ENCODE measurements around the gene TNS3.

TNS3 gene

DNA sequence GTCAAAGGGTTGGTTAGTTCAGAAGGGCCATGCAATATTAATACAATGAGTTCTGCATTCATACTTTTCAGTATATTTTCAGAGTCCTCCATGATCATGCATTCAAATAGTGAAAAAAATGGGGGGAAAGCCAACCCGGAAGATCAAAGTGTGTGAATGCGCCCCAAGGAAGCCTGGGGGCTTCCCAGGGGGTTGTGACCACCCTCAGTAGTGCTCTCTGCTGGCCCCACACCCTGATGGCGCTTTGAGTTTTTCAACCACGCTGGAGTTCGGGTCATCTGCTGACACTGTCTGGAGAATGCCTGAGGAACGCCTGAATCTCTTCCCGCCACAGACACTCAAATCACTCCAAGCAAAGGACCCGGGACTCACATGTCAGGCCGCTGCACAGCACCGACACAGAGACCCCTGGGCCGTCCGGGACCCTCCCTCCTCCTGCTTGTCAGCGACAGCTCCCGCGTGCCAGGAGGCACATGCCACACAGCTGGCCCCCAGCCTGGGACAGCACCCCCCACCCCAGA is 1.0 kb downstream of the TNS3 start:
- no peak for DNase-seq

DNA sequence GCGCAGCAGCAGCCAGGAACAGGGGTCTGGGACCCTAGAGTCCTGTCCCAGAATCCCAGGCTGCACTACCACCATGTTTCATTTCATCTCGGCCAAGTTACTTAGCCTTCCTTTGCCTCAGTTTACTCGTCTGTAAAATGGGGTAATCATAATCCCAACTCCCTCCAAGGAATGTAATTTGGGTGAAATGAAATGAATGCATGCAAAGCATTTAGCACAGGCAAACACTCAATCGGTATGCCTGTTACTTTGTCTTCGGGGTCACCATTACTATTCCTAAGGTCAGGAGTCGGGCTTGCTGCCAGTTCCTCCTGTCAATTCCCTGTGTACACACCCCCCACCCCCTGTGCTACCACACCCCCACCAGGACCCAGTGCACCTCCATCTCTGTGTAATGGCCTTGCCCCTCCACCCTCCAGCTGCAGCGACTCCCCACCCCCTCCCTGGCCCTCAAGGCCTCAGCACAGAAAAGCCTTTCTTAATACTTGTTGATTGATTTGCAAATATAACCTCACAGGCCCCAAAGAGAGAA is 1.7 kb downstream of the TNS3 start:
- no peak for DNase-seq

DNA sequence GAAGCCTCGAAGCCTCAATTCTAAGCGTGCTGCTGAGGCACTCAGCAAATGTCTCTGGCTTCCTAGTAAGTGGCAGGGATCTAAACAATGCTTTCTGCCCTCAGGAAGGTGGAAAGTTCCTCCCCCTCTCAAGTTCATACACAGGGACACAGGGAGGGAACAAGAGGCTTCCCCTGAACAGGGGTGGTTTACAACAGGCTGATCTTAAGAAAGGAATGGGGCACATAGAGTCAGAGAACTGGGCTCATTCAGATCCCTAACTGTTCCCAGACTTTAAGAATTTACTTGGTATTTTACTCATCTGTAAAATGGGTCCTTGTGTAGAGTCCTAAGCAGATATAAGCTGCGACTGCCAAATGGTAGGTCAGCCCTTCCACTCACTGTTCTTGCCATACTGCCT is 2.5 kb downstream of the TNS3 start:
- no peak for DNase-seq

DNA sequence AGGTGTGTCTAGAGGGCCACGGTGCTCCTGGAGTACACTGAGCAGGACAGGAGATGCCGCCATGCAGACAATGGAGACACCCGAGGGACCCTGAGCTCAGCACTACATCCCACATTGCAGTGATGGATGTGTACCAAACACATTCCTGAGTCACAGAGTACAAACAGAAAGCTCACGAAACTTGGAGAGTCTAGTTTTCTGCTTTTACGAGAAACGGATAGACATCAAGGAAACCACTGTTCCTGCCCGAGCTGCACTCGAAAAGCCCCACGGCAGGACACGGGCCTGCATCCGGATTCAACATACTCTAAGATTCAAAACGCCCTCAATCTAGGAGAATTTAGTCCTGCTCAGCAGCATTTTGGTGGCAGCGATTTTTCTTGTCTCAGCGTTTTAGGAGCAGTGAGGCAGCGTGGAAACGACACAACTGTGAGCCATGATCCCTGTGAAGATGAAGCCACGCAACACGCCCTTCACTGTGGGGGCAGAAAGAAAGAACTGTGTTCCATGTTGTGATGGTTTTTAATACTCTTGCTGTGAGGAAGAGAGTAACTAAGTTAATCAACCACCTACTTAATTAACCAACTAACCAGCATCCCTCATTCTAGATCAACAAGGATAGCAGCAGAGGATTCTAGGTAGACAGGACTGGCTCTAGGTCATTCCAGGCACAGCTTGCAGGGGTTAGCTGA is 3.2 kb downstream of the TNS3 start:
- DNase-seq: no peak

DNA sequence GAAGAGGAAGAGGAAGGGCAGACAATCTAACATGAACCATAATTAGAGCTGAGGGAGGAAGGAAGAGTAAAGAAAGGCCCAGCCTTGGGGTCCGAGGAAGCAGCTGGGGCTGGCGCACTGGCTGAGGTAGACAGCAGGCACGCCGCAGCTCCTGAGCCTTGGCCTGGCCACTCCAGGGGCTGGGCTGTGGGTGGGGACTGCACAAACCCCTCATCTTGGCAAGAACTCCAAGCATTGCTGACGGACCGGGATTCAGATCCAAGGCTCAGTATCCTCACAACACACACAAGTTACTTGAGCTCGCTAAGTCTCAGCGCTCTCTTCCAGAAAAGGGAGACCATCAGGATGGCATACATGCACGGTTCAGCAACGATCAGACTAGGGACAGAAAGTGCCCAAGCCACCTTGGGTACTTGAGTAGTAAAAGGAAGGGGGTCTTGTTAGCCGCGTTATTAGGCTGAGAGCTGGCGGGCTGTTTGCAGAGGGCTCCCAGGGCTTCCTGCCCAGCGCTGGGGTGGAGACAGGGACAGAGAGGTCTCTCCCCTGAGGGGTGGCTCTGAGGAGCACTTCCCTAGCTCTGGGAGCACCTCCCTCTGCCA is 4.5 kb downstream of the TNS3 start:
- no peak for DNase-seq

DNA sequence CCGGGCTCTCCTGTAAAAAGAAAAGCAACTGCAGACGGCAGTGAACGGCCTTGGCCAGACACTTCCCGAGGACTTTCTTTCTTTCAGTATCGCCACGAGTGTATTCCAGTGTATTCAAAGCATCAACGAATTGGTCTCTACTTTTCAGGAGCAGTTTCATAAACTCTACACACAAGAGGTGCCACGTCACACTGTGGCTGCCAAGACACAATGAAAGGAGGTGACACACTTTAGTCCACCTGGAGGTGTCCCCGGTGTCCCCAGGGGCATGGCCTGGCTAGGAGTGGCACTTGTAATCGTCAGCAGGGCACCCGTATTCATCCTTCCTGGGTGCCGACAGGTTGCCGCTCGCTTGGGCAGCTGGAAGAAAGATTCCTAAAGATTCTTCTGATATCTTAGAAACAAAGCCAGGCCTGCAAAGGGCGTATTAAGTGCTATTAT is 5.0 kb downstream of the TNS3 start:
- DNase-seq: no peak

DNA sequence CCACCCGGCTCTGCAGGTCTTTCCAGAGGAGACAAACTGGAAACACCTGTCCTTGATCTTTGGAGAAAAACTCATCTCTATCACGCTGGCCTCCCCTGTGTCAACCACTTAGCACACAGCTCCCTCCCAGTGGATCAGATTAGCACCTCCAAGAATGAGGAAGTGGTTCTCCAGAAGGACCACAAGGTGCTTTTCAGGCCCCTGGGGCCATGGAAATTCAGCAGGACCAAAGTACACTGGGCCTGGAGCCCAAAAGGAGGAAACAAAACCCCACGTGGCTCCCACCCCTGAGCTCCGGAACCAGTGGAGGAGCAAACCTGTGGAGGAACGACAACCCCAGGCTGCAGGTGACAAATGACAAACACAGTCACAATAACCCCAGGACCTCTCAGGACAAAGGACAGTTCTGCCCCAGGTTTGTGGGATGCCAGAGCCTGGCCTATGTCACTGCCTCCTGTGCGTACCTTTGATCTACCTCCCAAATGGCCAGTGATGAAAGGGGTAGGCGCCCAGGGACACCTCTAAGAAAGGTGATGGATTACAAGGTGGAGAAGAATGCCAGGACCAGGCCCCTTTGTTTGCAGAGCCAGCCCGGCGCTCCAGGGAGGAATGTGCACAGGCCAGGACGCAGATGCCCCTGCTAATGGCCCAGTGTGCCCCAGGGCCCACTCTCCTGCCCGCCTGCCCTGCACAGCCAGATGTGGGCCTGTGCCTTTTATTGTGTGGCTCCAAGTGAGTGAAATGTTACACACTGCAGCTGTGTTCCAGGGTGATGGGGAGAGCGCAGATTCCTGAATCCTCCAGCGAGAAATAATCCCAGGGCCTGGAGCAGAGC is 5.7 kb downstream of the TNS3 start:
- DNase-seq: no peak

DNA sequence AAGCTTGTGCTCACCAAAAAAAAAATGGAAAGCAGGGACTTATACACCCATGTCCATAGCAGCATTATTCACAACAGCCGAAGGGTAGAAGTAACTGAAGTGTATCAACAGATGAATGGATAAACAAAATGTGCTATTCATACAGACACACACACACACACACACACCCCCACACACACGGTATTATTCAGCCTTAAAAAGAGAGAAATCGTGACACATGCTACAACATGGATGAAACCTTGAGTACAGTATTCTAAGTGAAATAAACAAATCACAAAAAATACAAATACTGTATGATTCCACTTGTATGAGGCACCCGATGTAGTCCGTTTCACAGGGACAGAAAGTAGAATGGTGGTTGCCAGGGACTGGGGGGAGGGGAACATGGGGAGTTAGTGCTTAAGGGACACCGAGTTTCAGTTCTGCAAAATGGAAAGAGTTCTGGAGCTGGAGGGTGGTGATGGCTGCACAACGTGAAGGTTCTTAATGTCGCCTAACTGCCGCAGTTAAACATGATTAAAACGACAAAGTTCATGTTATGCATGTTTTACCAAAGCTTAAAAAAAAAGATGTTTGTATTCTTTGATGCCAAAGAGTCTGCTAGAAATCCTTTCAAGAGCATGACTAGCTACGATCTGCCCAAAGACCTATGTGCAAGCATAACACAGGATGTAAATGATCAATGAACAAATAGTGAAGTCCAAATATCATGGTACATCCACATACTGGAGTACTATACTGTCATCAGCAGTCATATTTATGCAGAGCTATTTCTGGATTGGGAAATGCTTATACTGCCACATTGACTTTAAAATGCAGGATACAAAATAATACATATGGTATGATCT is 7.2 kb downstream of the TNS3 start:
- DNase-seq: peak; percentile 21 to 27

DNA sequence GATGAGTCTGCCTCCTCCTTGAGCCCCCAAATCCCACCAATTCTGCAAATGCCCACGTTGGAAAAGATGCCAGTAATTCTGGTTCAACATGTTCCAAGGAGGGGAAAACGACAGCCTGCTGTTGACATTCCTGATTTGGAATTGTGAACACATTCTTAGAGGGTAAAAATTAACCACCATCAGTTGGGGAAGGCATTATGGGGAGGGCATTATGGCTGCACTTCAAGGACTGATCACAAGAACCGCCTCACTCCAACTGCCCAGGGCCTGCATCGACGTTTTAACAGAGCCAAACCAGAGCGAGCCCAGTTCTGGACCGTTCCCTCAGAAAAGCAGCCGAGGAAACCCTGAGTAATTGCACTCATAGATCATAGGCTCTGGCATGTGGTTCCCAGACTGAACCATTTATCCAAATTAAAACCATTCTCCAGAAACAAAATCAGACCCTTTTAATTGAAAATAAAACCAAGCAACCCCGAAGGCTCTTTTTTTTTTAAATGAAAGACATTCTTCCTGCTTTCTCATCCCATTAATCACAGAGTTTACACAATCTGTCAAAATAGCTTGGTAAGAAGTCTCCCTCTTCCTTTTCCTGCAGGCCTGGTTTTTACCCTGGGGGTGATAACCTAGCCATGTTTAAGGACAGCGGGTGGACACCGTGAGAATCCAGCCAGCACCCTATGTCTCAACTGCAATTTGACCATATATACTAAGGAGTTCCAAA is 8.0 kb downstream of the TNS3 start:
- DNase-seq: no peak

DNA sequence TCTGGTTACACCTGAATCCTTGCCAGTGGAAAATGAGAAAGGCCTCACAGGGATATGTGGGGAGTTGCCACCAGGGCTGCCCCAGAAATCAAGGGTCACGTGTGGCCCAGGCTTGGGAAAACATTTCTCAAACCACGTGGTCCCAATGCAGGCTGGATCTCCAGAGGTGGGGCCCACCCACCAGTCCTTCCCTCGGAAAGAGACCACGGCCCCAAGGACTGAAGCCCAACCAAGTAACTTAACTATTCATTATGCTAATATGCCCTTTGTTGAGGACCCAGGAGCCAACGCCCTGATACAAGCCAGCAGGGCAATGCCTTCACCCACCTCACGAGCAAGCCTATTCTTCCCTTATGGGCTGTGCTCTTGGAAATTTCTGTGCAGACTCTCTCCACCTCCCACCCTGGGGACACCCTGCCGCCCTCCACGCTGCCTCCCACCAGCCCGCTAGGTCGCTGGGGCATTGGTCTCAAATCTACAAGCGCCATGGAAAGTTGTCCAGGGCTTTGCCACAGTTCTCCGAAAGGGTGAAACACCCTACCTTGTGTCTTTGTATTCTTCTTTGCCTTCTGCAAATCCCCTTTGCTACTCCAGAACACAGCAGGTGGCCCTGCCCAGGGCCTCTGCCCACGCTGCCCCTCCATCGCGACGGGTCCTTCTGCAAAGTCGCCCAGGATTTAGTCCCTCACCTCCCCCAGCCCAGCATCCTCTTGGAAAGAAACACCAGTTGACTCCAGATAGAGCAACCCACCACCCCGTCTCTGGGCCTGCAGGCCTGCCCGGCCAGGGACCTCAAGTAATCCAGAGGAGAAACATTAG is 8.8 kb downstream of the TNS3 start:
- no peak for DNase-seq

DNA sequence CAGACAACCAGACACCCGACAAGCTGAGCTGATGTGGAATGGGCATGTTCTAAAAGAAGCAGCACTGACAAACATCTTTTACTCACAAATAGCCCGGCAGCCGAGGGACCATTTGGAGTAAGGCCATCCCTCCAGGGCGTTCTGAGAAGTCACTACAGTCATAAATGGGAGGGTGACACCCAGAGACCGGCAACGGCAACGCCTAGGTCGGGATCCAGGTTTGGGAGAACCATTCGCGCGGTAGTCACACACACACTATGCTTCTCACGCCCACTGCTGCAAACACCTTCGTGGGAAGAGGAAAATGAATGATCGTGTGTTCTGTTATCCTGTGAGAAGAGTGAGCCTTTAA is 9.8 kb downstream of the TNS3 start:
- DNase-seq: no peak

DNA sequence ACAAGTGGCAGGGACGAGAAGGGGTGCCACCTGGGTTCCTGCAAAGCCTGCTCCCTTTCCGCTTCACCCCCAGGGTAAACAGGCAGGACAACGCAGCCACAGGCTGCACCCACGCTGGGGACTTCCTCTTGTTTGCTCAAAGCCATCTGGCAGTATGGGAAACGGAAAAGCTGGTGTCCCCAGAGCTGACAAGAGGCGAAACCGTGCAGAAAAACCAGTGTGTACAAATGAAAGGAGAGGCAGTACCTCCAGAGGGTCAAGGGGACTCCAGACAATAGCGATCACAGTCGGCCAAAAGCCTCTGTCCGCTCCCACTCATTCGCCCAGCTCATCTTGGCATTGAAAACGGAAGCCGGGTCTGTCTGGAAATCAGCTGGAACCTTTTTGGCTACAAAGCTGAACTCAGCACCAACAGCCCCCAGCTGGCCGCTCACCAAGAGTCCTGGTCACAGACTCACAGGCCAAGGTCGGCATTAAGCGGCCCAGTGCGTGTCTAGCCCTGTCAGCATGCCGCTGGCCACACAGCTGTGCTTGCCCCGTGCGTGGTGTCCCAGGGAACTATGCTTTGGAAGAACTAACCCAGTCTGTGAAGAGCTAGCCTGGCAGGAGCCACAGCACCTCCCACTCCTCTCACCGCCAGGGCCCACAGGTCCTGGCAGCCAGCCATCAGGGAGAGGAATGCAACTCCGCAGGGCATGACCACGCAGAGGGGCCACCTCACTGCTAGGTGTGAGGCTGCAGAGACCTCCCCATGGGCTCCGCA is 10.4 kb downstream of the TNS3 start:
- peak in 1 of 2 donors; percentile 37 for DNase-seq

DNA sequence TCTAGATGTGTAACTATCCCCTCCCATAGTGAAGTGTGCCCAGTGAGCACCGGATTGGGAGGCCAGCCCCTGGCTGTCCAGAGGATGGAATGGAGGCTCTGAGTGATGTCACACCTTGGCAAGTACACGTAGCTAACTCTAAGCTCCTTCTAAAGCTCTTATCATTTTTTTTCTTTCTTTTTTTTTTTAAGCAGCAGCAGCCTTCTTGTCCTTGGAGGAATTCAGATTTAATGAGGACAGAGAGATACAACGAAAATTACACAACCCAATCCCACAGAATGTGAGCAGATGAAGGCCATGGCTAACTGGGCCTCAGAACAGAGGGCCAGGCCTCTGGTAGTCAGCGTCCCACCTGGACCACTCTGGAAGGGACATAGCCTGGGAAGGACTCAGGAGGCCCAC is 11.3 kb downstream of the TNS3 start:
- no peak for DNase-seq

DNA sequence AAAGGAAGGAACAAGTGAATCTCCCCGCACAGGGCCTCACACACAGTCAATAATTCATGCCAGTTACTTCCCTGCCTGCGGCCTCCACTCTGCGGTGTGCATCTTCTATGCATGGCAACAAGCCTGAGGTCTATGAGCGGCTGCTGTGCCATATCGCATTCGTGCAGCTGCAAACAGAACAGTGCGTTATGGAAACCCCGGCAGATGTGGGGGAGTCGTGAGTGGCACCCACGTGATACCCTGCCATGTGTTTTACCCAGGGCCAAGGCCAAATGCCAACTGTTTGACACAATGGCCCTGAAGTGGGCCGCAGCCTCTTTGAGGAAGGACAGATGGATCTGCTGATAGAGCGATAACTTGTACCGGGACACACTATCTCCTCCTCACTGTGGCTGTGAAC is 13.4 kb downstream of the TNS3 start:
- peak; percentile 66 to 84 for DNase-seq

DNA sequence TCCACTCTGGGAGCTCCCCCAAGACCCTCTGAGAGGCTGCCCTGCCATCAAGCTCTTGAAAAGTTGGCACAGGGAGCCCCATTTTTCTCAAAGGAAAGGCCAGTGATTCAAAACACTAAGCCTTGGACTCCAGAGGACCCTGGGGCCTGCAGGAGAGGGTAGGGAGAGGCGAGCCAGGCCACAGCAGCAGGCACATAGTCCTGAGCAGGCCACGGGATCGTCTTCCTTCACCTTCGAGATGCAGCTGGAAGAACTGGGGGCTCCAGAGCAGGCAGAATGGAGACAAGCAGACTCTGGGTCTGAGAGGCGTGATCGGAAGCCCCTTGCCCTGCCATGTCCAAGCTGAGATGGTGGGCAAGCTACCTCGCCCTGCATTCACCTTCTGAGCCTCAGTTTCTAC is 13.9 kb downstream of the TNS3 start:
- no peak for DNase-seq

DNA sequence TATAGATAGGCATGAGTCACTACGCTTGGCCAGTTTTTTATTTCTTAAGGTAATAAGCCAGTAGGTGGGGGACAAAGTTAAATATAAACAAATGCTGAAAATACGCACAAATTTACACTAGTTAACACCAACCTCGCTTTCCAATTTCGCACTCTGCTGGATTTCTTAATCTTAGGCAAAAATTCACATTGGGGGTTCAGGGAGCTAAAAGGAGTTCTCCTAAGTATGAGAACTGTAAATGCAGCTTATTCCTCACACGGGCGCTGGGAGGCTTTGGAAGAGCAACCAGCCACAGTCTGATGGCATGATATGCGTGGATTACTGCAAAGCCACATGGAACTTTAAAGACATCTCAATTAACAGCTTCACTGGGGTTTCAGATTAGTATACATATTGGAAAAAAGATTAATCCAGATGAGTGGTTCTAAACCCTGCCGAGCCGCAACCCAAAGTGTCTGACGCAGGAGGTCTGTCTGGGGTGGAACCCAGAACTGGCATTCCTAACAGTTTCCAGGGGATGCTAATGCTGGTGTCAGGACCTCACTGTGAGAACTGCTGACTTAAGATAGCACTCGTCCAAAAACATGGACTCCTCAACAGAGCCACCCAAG is 16.2 kb downstream of the TNS3 start:
- no peak for DNase-seq

DNA sequence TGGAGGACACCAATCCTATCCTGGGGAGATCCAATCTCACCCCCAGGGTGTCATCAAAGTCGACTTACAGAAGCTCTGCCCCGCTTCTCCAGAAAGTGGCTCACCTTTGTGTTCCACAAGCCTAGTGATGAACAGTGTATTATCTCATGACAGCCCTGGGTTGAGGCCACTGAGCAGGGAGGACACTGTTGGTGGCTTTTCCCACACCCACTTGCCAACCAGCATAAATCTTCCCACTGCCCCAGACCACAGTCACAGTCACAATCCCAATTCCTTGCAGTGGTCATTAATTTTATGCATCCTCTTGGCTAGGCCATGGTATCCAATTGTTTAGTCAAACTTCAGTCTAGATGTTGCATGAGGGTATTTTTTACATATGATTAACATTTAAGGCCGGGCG is 18.4 kb downstream of the TNS3 start:
- no peak for DNase-seq

DNA sequence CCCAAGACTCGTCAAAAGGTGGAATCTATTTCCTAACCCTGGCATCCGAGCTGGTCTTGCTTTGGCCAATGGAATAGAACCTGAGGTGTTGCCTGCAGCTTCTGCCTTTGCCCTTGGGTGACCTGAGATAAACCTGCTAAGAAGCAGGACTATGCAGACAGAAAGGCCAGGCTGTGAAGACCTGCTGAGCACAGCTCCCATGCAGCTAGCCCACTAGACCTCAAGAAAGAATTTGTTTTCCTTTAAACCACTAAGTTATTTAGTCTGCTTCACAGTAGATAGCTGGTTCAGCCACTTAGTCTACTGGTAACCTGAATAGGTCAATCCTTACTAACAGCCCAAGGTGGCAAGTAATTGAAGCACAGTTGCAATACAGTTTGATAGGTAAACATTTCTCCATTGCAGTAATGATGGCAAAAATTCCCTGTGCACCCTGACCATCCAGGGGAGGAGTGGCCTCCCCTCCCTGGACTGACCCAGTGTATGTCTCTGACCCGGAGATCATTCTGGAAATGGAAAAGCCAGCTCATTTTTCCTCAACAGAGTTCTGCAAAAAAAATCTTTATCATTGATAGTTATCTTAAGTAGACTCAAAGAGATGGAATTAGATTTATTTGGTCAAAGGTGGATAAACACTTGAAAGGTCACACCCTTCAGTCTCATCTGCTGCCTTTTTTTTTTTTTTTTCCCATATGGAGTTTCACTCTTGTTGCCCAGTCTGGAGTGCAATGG is 20.0 kb downstream of the TNS3 start:
- no peak for DNase-seq
